ENCODE measurements around the gene GNB1. TPM values are rescaled to one million over a fixed set of nuclear protein-coding genes. Genes with fewer than 3 reads are reported as not detected.

Gene GNB1
- total RNA-seq, 1 experiment from 2014 or later = 44.0 TPM

DNA sequence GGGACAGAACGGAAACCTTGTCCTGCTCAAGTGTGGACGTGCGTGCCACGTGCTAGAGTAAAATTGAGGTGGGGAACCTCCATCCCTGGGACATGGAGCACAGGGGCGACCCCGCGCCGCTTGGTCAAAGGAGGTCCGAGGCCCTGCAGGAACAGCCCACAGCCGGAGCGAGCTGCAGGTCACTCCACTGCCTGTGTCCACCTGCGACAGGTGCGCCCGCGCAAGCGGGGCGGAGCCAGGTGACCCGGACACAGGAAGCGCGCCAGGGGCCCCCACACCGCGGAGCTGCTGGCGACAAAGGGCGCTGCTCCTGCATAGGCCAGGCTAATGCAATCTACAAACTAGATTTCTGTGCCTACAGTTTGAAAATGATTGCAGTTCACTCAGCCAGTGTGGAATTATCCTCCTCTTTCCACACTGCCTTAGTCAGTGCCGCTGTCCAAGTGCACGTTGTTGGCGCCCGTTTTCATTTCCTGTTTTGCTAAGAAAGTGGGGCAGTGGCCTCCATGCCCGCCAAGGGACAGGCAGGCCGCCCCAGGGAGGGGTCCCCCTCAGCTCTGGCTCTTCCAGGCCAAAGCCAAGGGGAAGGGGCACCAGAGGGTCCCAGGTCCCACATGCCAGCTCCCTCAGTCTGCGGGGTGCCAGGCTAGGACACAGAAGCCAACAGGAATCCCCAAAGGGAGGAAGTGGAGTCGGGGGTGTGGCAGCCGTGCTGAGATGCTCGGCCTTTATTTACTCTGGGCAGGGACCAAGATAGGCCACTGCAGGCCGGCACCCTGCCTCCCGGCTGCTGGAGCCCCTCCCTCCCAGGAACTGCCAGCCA is 108.3 kb downstream of the GNB1 start:
- DNase-seq (ENCODE audit: low spot score) = peak; percentile 33

- no peak for DNase-seq (ENCODE audit: low spot score)
Observed at GRCh38 chr1:1781526-1781903, 109.4 kb downstream of the GNB1 start.

- no peak for DNase-seq (ENCODE audit: low spot score)
Observed at GRCh38 chr1:1780598-1781525, 110.0 kb downstream of the GNB1 start.

DNA sequence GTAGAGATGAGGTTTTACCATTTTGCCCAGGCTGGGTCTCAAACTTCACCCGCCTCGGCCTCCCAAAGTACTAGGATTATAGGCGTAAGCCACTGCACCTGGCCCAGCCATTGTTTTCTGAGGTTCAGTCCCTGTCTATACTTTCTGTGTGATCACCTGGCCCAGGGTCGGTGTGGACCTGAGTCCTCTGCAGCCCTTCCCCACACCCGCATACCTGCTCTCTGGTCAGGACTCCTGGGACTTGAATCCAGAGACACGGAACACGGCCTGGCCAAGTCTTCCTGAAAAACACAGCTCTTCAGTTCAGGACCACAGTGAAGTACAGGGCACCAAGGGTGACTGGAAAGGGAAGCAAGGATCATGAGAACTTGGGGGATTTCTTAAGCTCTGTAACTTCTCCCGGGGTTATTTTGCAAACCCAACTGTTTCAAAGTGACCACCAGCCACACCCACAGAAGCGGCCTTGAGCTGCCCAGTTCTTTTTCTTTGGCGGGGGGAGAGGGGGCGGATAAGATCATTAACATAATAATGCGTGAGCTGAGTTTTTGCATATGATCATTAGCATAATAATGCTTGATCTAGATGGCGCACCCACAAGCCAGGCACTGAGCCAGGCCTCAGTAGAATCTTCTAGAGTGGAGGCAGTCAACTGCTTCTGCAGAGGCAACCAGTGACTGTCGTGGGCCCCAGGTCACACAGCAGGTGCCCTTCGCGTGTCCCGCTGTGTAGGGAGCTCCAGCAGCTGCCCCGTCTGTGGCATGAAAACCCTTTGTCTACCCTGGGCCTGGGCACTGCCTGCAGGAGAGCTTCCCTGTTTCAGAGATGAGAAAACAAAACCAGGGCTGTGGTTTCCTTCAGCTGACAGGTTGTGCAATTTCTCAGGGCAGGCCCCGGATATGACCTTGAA is 110.9 kb downstream of the GNB1 start:
- DNase-seq (ENCODE audit: low spot score) = peak; percentile 42

DNA sequence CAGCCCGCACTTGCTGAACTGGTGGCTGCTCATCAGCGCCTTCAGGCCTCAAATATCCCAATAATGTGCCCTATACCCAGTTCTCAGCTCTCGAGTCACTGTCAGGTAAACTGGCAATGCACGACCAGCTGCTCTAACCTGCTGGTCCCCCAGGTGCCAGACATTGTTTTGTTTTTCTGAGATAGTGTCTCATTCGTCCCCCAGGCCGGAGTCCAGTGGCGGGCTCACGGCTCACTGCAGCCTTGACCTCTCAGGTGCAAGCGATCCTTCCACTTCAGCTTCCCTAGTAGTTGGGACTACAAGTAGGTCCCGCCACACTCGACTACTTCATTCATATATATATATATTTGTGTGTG is 111.6 kb downstream of the GNB1 start:
- DNase-seq (ENCODE audit: low spot score) = no peak

DNA sequence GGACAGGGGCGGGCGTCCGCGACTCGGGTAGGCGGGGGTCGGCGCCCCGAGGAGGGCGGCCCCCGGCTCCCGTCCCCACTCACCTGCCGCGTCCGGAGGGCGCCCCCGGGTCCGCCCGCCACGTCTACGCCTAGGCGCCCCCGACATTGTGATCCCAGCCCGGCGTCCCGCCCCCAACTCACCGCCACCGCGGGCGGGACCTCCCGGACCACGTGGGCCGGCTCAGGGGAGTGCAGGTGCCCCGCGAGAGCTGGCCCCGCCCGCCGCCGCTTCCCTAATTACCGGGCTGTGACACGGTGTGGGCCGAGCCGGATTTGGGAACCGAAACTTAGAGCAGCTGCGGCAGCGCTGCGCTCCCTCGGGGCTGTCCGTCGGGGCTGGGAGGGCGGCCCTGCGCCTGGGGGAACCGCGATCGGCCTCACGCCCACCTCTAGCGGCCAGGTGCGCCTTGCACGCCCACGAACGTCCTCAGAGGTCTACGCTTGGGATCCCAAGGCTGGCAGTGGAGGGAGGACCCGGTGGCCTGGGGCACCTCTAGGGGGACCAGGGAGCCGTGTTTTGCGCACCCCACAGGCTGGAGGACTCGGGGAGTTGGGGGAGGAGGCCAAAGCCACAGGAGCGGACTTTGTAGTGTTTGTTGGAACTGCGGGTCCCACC is 112.1 kb downstream of the GNB1 start:
- DNase-seq (ENCODE audit: low spot score) = no peak

- DNase-seq (ENCODE audit: low spot score) = no peak
Observed at GRCh38 chr1:1777950-1778662, 112.8 kb downstream of the GNB1 start, which contains the start of gene NADK. Gene NADK, minus strand, starts transcription at chr1:1778470. Its CDS starts 13,064 bp downstream, at chr1:1765406.

- DNase-seq (ENCODE audit: low spot score) = no peak
Observed at GRCh38 chr1:1777583-1777899, 113.3 kb downstream of the GNB1 start.

GRCh38 chr1:1776672-1777582 is 114.0 kb downstream of the GNB1 start:
- DNase-seq (ENCODE audit: low spot score) = no peak

- no peak for DNase-seq (ENCODE audit: low spot score)
Observed at GRCh38 chr1:1775327-1776226, 115.3 kb downstream of the GNB1 start.

DNA sequence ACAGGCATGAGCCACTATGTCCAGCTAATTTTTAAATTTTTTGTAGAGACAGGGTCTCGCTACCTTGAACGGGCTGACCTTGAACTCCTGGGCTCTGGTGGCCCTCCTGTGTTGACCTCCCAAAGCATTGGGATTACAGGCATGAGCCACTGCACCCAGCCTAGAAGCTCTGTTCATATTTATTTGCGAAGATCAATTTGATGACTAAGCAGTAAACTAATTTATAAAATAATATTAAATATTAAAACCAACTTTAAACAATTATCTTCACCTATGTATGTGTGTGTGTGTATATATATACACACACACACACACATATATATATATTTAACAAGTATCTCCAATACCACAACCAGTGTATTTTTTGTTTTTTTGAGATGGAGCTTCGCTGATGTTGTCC is 117.0 kb downstream of the GNB1 start:
- no peak for DNase-seq (ENCODE audit: low spot score)

DNA sequence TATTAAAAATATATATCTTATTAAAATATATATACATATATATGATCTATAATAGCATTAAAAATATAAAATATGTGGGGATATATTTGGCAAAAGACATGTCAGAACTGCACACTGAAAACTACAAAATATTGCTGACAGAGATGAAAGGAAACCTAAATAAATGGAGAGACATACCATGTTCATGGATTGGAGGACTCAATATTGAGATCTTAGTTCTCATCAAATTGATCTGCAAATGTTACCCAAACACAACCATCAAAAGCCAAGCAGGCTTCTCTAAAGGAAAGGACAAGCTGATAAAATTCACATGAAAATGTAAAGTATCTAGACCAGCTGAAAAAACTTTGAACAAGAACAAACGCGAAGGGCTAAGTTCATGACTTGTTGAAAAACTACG is 119.8 kb downstream of the GNB1 start:
- no peak for DNase-seq (ENCODE audit: low spot score)

DNA sequence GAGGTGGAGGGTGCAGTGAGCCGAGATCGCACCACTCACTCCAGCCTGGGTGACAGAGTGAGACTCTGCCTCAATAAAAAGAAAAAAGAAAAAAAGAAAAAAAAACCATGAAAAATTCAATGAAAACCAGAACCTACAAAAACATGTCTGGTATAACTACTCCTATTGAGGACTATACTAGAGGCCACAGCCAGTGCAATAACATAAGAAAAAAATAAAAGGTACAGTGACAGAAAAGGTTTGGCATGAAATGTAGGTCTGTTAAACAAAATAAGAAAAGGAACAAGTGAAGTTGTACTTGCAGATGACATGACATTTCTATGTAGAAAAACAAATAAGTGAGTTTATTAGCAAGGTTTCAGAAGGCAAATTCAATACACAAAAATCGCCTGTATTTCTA is 120.8 kb downstream of the GNB1 start:
- no peak for DNase-seq (ENCODE audit: low spot score)

- DNase-seq (ENCODE audit: low spot score) = no peak
Observed at GRCh38 chr1:1768249-1768992, 122.5 kb downstream of the GNB1 start.

- DNase-seq (ENCODE audit: low spot score) = no peak
Observed at GRCh38 chr1:1764876-1765470, 125.9 kb downstream of the GNB1 start.

DNA sequence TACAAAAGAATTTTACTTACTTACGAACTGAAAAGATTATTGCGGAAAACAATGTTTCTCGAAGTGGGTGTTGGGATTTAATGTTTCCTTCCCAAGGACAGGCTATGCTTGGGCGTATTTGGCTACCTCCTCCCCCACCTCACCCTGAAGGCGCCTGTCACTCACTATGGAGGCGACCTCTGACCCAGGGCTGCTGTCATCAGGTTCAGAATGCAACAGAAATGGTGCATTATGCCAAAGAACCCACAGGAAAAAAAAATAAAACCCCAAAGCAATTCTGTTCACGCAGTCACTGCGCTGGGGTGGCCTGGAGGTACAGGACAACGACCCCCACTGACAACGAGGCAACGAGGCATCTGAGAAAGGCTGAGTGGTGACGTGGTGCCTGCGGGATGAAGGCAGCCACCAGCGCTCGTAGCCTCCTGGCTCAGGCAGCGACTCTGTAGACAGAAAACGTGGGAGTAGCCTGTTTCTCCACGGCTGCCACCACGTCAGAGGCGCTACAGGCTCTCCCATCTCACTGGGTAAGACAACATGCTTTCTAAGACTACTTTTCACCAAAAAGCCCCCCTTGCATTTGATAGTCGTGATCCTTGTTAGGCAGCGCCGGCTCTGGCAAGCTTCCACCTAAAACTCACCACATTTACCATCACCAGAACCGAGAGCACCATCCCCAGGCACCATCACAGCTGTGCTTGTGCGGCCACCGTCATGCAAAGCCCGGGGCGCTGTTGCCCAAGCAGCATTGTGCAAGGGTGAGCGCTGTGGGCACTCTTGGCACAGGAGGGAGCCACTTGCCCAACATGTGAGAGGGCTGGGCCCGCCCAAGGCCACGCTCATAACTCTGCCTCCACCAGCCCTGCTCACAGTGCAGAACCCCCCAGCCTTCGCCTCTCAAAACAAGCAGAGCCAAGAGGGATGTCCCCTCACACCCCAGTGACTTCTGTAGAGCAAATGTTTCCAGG is 126.9 kb downstream of the GNB1 start:
- no peak for DNase-seq (ENCODE audit: low spot score)
